GM12878 (cell line): Measurements from ENCODE around the gene UBE2E2. TPM values are rescaled to one million over a fixed set of nuclear protein-coding genes. Genes with fewer than 3 reads are reported as not detected.

Experiments used
- ATAC-seq: fragments of 200-7000 bp; cut with Tn5 transposase; 3 replicates; pipeline ENCODE4 v1.9.1; 2020; ENCODE audit warnings: mild to moderate bottlenecking, moderate library complexity
- BruUV-seq: library from RNA; stranded (reverse); fragments of 400-500 nt; replicated peaks from 2 replicates; lab custom pipeline; 2021; lab: Mats Ljungman, UMichigan
- CTCF ChIA-PET: fragments of 300-600 bp; sonication (Branson Sonifier 250); formaldehyde crosslinking; extraction: SDS; loops from one replicate; lab custom pipeline; 2021; ENCODE audit warnings: inconsistent platforms; lab: Yijun Ruan, JAX
- POLR2A ChIA-PET: fragments of 350-600 bp; formaldehyde crosslinking; extraction: SDS; loops from one replicate; lab custom pipeline; 2021; ENCODE audit warnings: inconsistent platforms; lab: Charles Lee
- RAD21 ChIA-PET: fragments of 300-600 bp; sonication (Branson Sonifier 250); formaldehyde crosslinking; loops from one replicate; lab custom pipeline; 2023; ENCODE audit warnings: antibody characterized with exemption; ENCODE audit not compliant: unreplicated experiment; lab: Charles Lee
- SMC1A ChIA-PET: fragments of 300-600 bp; sonication (Branson Sonifier 250); formaldehyde crosslinking; loops from one replicate; lab custom pipeline; 2023; ENCODE audit not compliant: unreplicated experiment, uncharacterized antibody; lab: Charles Lee
- DNase-seq: peaks from one replicate; pipeline ENCODE4 v3.0.0-alpha.2; 2011; ENCODE audit warnings: low read depth, low spot score
- FAIRE-seq: peaks from 3 replicates; lab custom pipeline; 2011; peaks lifted over from hg19 to GRCh38; lab: Jason Lieb, UNC
- H2AFZ ChIP-seq: 2 replicates; pipeline ENCODE4 v1.6.0; 2011; ENCODE audit warnings: low read depth, low read length, control low read depth; ENCODE audit not compliant: control insufficient read depth
- H3K27ac ChIP-seq: 2 replicates; pipeline ENCODE4 v1.5.1; 2011; ENCODE audit warnings: control low read depth; ENCODE audit not compliant: control insufficient read depth, insufficient read depth
- H3K27me3 ChIP-seq, 2 experiments: replicated peaks in 1 of 2; 2 replicates each; pipeline versions ENCODE4 v1.6.0 to v1.6.1; 2011; ENCODE audit warnings: low read length in 1 of 2; ENCODE audit not compliant: control insufficient read depth in 2 of 2, insufficient read depth in 2 of 2
- H3K36me3 ChIP-seq, 2 experiments: 2 replicates each; pipeline ENCODE4 v1.5.1; 2011; ENCODE audit warnings: low read length in 1 of 2; ENCODE audit not compliant: control insufficient read depth in 2 of 2, insufficient read depth in 2 of 2
- H3K4me1 ChIP-seq: 2 replicates; pipeline ENCODE4 v1.6.1; 2011; ENCODE audit warnings: mild to moderate bottlenecking, low read length, moderate library complexity, mixed read lengths; ENCODE audit not compliant: control insufficient read depth, insufficient read depth
- H3K4me2 ChIP-seq: 2 replicates; pipeline ENCODE4 v1.6.0; 2011; ENCODE audit warnings: control low read depth; ENCODE audit not compliant: control insufficient read depth, insufficient read depth
- H3K4me3 ChIP-seq: fragments of 200-600 bp; sonication (generic); 2 replicates; pipeline ENCODE4 v1.5.1; 2016
- H3K79me2 ChIP-seq: 2 replicates; pipeline ENCODE4 v1.6.0; 2011; ENCODE audit warnings: low read length; ENCODE audit not compliant: control insufficient read depth, insufficient read depth
- H3K9ac ChIP-seq: 2 replicates; pipeline ENCODE4 v1.8.0; 2011; ENCODE audit warnings: low read length, control low read depth, mixed read lengths; ENCODE audit not compliant: control insufficient read depth, insufficient read depth
- H3K9me3 ChIP-seq: replicated peaks from 3 replicates; pipeline ENCODE4 v1.5.1; 2011; ENCODE audit warnings: mild to moderate bottlenecking, low read length; ENCODE audit not compliant: control insufficient read depth, insufficient read depth
- H4K20me1 ChIP-seq: 2 replicates; pipeline ENCODE4 v1.6.0; 2011; ENCODE audit not compliant: control insufficient read depth, insufficient read depth
- ATF7 ChIP-seq: fragments of 450-650 bp; IDR thresholded peaks from 2 replicates; pipeline ENCODE4 v1.6.1; 2016; ENCODE audit warnings: low read depth, mild to moderate bottlenecking
- CBFB ChIP-seq: IDR thresholded peaks from 2 replicates; pipeline ENCODE4 v1.6.1; 2016; ENCODE audit warnings: antibody characterized with exemption, low read depth
- EED ChIP-seq: sonication (generic); IDR thresholded peaks from 2 replicates; pipeline ENCODE4 v1.6.1; 2016; ENCODE audit warnings: antibody characterized with exemption, low read depth
- FOXK2 ChIP-seq: fragments of 450-650 bp; IDR thresholded peaks from 2 replicates; pipeline ENCODE4 v1.6.1; 2017; ENCODE audit warnings: mild to moderate bottlenecking, moderate library complexity
- NFIC ChIP-seq: IDR thresholded peaks from 2 replicates; pipeline ENCODE4 v1.6.1; 2012; ENCODE audit warnings: low read depth, mild to moderate bottlenecking, inconsistent platforms, low read length, moderate library complexity
- NFYA ChIP-seq: IDR thresholded peaks from 2 replicates; pipeline ENCODE4 v1.6.1; 2011; ENCODE audit warnings: low read depth, mild to moderate bottlenecking, low read length, improper control_type of control experiment, borderline replicate concordance
- NRF1 ChIP-seq: conservative IDR thresholded peaks from 2 replicates; pipeline ENCODE4 v1.6.1; 2011; ENCODE audit warnings: mild to moderate bottlenecking, low read depth, low read length, improper control_type of control experiment
- RB1 ChIP-seq: fragments of 450-650 bp; formaldehyde crosslinking; IDR thresholded peaks from 2 replicates; pipeline ENCODE4 v1.6.1; 2017; ENCODE audit warnings: mild to moderate bottlenecking, borderline replicate concordance
- WGBS: methylation state at CpG from one replicate; pipeline ENCODE4 v1.1.6; 2016; ENCODE audit warnings: low lambda C conversion rate; ENCODE audit not compliant: insufficient replicate concordance, insufficient coverage; ENCODE audit errors: missing lambda C conversion rate; 5-methylcytosine and 5-hydroxymethylcytosine counted together
- in situ Hi-C: fragments of 300-500 bp; cut with MboI; formaldehyde crosslinking; loops from 9 replicates; pipeline ENCODE4 v1.14.3; 2018; ENCODE audit warnings: mixed read lengths
- intact Hi-C: fragments of 100-400 bp; cut with micrococcal nuclease; formaldehyde crosslinking; loops from one replicate; pipeline ENCODE4 v1.14.2; 2022; ENCODE audit not compliant: unreplicated experiment
- polyA plus RNA-seq, 11 experiments: library from polyadenylated mRNA; depleted of rRNA in 4 of 11; unstranded in 6 of 11; stranded (reverse) in 5 of 11; fragments of >200 nt; fragmentation: Nextera tagmentation in 4 of 11; fragmentation: Illumina TruSeq in 1 of 11; extraction: Ambion mirVana in 4 of 11; extraction: Trizol in 1 of 11; gene quantifications; 1 replicate in 1 of 11; 2 replicates in 10 of 11; pipeline versions ENCODE4 v1.2.1 to v1.2.3, GENCODE V29; 2011 to 2016; ENCODE audit warnings: inconsistent platforms in 2 of 11, missing spikeins in 2 of 11, low read depth in 1 of 11
- total RNA-seq, 4 experiments: library from RNA; depleted of rRNA in 3 of 4; stranded (reverse); fragments of >200 nt in 3 of 4; fragmentation: Illumina TruSeq in 1 of 4; extraction: Trizol in 1 of 4; gene quantifications; 2 replicates each; pipeline versions ENCODE4 v1.2.1 to v1.2.3, GENCODE V29; 2013 to 2021
- TF ChIP-seq, protein P1 (sequence below), 3 experiments: IDR thresholded peaks in 2 of 3; conservative IDR thresholded peaks in 1 of 3; 2 replicates each; pipeline ENCODE4 v1.5.1; 2011; ENCODE audit warnings: low read depth in 3 of 3, low read length in 3 of 3, mild to moderate bottlenecking in 3 of 3, control low read depth in 2 of 3, moderate library complexity in 2 of 3, inconsistent platforms in 1 of 3, mixed read lengths in 1 of 3; ENCODE audit not compliant: control insufficient read depth in 2 of 3, insufficient read depth in 1 of 3; ENCODE audit errors: extremely low read depth in 1 of 3
- TF ChIP-seq, protein P2 (sequence below): fragments of 450-650 bp; IDR thresholded peaks from 2 replicates; pipeline ENCODE4 v1.6.1; 2017; ENCODE audit warnings: borderline replicate concordance
- TF ChIP-seq, protein P3 (sequence below): IDR thresholded peaks from 2 replicates; pipeline ENCODE4 v1.6.1; 2012; ENCODE audit warnings: improper control_type of control experiment, low read depth, low read length; ENCODE audit not compliant: insufficient replicate concordance

UBE2E2 gene
- total and polyA plus RNA-seq, 10 of the 15 experiments (the other 5 are each of a cell fraction or from before 2014, with no cell fraction given): 8.7 to 71.0 (median 36.4) TPM

DNA sequence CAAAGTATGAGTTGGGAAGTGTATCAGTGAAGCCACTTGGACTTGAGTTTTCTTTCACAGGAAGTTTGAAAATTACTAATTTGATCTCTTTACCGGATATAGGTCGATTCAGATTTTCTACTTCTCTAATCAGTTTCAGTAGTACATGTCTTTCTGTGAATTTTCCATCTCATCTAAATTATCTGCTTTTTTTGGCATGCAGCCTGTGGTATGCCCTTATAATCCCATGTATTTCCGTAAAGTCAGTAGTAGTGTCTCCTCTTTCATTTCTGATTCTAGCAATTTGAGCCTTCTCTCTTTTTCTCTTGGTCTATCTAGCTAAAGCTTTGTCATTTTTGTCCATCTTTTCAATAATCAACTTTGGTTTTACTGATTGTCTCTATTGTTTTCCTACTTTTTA, 434.2 kb downstream of the UBE2E2 start (continued):
- TF ChIP-seq, protein P1, sequence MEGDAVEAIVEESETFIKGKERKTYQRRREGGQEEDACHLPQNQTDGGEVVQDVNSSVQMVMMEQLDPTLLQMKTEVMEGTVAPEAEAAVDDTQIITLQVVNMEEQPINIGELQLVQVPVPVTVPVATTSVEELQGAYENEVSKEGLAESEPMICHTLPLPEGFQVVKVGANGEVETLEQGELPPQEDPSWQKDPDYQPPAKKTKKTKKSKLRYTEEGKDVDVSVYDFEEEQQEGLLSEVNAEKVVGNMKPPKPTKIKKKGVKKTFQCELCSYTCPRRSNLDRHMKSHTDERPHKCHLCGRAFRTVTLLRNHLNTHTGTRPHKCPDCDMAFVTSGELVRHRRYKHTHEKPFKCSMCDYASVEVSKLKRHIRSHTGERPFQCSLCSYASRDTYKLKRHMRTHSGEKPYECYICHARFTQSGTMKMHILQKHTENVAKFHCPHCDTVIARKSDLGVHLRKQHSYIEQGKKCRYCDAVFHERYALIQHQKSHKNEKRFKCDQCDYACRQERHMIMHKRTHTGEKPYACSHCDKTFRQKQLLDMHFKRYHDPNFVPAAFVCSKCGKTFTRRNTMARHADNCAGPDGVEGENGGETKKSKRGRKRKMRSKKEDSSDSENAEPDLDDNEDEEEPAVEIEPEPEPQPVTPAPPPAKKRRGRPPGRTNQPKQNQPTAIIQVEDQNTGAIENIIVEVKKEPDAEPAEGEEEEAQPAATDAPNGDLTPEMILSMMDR (IDR thresholded peaks at IDR 0.05 in 2 of 3, conservative IDR thresholded peaks at IDR 0.05 in 1 of 3; ENCODE audit: control insufficient read depth in 2 of 3, extremely low read depth in 1 of 3, insufficient read depth in 1 of 3, low read depth in 3 of 3, low read length in 3 of 3): no peak
- TF ChIP-seq RB1: no peak
- TF ChIP-seq FOXK2: no peak

DNA sequence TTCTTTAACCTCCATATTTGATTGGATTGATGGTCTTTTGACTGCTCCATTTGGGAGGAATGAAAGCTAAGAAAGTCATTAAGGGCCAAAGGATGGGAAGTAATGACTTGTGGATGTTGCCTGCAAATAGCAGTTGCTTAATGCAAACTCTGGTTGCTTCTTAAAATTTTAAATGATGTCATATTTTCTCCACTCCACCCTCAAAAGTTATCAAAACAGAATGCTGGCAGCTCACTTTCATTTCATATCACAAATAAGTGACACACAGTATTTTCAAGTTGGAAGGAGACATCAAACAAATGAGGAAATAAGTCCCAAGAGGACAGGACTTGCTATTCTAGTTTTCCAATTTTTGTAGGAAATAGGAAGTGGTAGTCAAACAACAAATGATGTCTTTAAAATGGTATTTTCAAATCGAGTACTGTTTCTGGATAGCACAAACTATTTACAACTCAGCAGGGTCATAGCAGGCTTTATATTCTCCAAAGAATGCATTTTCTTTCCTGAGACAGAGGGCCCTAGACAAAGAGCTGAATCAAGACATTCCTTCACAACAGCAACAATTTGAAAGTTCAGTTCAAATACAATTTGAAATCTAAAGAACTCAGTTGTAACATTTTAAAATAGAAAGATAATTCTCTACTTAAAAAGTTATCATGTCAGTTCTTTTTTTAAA, 437.5 kb downstream of the UBE2E2 start:
- no TSS peak for BruUV-seq
- FAIRE-seq (no peak), DNase-seq (no peak), ATAC-seq (no peak)
- no peaks in the 10 kb centered on the region for H3K27me3 ChIP-seq
- no peak overlapping the region for H3K9ac ChIP-seq
- SMC1A ChIA-PET: interaction anchor here (0.8 to 1.8 kb wide), 6 partner anchors 8 to 28 kb away, joined by 3 to 8 read pairs (median 5); no protein-coding TSS in a partner anchor
- CTCF ChIA-PET: interaction anchor here (0.9 to 1.0 kb wide), 3 partner anchors 9 to 52 kb away, joined by 3 read pairs; no protein-coding TSS in a partner anchor
- TF ChIP-seq ATF7: peak; percentile 51; the same call in 1 of the 2 replicates
- no peak for TF ChIP-seq NFYA
- TF ChIP-seq NFIC: no peak
- no peak for TF ChIP-seq CBFB
- TF ChIP-seq, protein P2, sequence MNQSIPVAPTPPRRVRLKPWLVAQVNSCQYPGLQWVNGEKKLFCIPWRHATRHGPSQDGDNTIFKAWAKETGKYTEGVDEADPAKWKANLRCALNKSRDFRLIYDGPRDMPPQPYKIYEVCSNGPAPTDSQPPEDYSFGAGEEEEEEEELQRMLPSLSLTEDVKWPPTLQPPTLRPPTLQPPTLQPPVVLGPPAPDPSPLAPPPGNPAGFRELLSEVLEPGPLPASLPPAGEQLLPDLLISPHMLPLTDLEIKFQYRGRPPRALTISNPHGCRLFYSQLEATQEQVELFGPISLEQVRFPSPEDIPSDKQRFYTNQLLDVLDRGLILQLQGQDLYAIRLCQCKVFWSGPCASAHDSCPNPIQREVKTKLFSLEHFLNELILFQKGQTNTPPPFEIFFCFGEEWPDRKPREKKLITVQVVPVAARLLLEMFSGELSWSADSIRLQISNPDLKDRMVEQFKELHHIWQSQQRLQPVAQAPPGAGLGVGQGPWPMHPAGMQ: no peak
- TF ChIP-seq NRF1: no peak
- no peak for TF ChIP-seq EED
- TF ChIP-seq, protein P3, sequence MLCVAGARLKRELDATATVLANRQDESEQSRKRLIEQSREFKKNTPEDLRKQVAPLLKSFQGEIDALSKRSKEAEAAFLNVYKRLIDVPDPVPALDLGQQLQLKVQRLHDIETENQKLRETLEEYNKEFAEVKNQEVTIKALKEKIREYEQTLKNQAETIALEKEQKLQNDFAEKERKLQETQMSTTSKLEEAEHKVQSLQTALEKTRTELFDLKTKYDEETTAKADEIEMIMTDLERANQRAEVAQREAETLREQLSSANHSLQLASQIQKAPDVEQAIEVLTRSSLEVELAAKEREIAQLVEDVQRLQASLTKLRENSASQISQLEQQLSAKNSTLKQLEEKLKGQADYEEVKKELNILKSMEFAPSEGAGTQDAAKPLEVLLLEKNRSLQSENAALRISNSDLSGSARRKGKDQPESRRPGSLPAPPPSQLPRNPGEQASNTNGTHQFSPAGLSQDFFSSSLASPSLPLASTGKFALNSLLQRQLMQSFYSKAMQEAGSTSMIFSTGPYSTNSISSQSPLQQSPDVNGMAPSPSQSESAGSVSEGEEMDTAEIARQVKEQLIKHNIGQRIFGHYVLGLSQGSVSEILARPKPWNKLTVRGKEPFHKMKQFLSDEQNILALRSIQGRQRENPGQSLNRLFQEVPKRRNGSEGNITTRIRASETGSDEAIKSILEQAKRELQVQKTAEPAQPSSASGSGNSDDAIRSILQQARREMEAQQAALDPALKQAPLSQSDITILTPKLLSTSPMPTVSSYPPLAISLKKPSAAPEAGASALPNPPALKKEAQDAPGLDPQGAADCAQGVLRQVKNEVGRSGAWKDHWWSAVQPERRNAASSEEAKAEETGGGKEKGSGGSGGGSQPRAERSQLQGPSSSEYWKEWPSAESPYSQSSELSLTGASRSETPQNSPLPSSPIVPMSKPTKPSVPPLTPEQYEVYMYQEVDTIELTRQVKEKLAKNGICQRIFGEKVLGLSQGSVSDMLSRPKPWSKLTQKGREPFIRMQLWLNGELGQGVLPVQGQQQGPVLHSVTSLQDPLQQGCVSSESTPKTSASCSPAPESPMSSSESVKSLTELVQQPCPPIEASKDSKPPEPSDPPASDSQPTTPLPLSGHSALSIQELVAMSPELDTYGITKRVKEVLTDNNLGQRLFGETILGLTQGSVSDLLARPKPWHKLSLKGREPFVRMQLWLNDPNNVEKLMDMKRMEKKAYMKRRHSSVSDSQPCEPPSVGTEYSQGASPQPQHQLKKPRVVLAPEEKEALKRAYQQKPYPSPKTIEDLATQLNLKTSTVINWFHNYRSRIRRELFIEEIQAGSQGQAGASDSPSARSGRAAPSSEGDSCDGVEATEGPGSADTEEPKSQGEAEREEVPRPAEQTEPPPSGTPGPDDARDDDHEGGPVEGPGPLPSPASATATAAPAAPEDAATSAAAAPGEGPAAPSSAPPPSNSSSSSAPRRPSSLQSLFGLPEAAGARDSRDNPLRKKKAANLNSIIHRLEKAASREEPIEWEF: no peak
- H4K20me1 ChIP-seq: no peaks in the 10 kb centered on the region
- H3K9me3 ChIP-seq: no peaks in the 10 kb centered on the region; the same call in 2 of the 3 replicates
- H3K4me1 ChIP-seq: no peaks in the 10 kb centered on the region
- H3K4me3 ChIP-seq: no peak overlapping the region
- no peaks in the 10 kb centered on the region for H3K36me3 ChIP-seq
- H3K4me2 ChIP-seq: no peak overlapping the region
- 11% methylated on average over 1 of the region's 1 CpG for WGBS
- H3K27ac ChIP-seq: no peak overlapping the region
- H2AFZ ChIP-seq: no peak overlapping the region
- in situ Hi-C loops (no loop called here), intact Hi-C loops (no loop called here)
- POLR2A ChIA-PET: interaction anchor here (1.6 kb wide), 1 partner anchor 9 kb away, joined by 4 read pairs; no protein-coding TSS in a partner anchor
- RAD21 ChIA-PET: interaction anchor here (1.6 kb wide), 1 partner anchor 7 kb away, joined by 4 read pairs; no protein-coding TSS in a partner anchor
- no peaks in the 10 kb centered on the region for H3K79me2 ChIP-seq
